ENCODE results near the gene THY1. TPM values are rescaled to one million over a fixed set of nuclear protein-coding genes. Genes with fewer than 3 reads are reported as not detected.
A peak's percentile ranks its signal among the peaks of the same experiment; 100 is the strongest.

Gene THY1
- total RNA-seq (100 to 1,000 TPM in 1 of 4 donors, 10 to 100 TPM in 3; 10.4 to 214 (median 71.5) TPM), polyA plus RNA-seq (10 to 100 TPM in 1 of 3 donors, 1 to 10 TPM in 2; 5.3 to 61.1 (median 5.4) TPM)

- intact Hi-C loops (cut with DNase I) = no loop called here
- DNase-seq = no peak
- WGBS, 2 donors = 2 to 11% methylated on average over 41 of the region's 41 CpGs
- Histone ChIP-seq H3K4me3 (peak within 1 kb of the TSS; percentile 34 to 64 (median 55)), H3K36me3 (no peaks in the 10 kb centered on the region), H3K27ac (peak within 1 kb of the TSS; percentile 27 to 80 (median 68)), H3K9me3 (no peaks in the 10 kb centered on the region), H3K27me3 (peaks cover 0 to 32% (median 21%) of the 10 kb centered on the region in 3 donors), H3K4me1 (peaks cover 0 to 56% (median 39%) of the 10 kb centered on the region in 4 donors)
- TF ChIP-seq POLR2AphosphoS5 (IDR thresholded peaks at IDR 0.05) (peak in 2 of 4 donors; percentile 60 to 70), CTCF (IDR thresholded peaks at IDR 0.05) (no peak), POLR2A (IDR thresholded peaks at IDR 0.05) (peak in 1 of 2 donors; percentile 28), EP300 (IDR thresholded peaks at IDR 0.05) (no peak)
These were observed at the start of gene THY1 for GRCh38 chr11:119422809-119423508. Gene THY1 (minus strand): TSS chr11:119423172. CDS start chr11:119420905, 2,267 bp downstream.

DNA sequence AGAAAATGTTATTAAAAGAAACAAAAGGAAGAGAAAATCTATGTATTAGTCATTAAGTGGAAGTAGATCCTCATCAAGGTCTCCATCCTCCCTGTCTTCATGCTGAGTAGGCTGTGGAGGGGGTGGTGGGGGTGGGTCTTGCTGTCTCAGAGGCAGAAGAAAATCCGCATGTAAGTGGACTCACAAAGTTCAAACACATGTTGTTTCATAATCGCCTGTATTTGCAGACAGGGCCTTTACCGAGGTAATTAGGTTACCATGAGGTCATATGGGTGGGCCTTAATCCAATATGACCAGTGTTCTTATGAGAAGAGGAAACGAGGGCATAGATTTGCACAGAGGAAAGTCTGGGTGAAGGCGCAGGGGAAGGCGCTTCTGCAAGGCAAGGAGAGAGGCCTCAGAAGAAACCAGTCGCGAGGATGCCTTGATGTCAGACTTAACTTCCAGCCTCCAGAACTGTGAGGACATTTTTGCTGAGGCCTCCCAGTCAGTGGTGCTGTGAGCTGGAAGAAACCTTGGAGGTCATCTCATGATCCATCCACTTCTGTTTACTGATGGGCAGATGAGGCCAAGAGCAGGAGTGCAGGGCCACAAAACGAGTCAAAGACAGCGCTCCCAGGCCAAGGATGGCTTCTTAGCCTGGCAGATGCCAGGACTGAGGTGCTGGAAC, 49.3 kb upstream of the THY1 start:
- Histone ChIP-seq H3K27me3 (no peaks in the 10 kb centered on the region), H3K36me3 (no peaks in the 10 kb centered on the region), H3K4me1 (peaks cover 0 to 20% (median 14%) of the 10 kb centered on the region in 4 donors), H3K4me3 (no peak overlapping the region), H3K9me3 (no peaks in the 10 kb centered on the region), H3K27ac (no peak overlapping the region)
- intact Hi-C loops (cut with DNase I) = no loop called here
- 71 to 85% methylated on average over 10 of the region's 10 CpGs for WGBS, 2 donors
- DNase-seq = no peak
- TF ChIP-seq POLR2AphosphoS5 (IDR thresholded peaks at IDR 0.05) = no peak
- TF ChIP-seq CTCF (IDR thresholded peaks at IDR 0.05) = no peak
- no peak for TF ChIP-seq EP300 (IDR thresholded peaks at IDR 0.05)
- TF ChIP-seq POLR2A (IDR thresholded peaks at IDR 0.05) = no peak

- no peaks in the 10 kb centered on the region for H3K27me3 ChIP-seq
- H3K4me3 ChIP-seq = no peak overlapping the region
- H3K9me3 ChIP-seq = no peaks in the 10 kb centered on the region
- intact Hi-C loops (cut with DNase I) = no loop called here
- TF ChIP-seq POLR2AphosphoS5 (IDR thresholded peaks at IDR 0.05) (no peak), POLR2A (IDR thresholded peaks at IDR 0.05) (no peak), CTCF (IDR thresholded peaks at IDR 0.05) (no peak), EP300 (IDR thresholded peaks at IDR 0.05) (no peak)
- no peaks in the 10 kb centered on the region for H3K36me3 ChIP-seq
- H3K27ac ChIP-seq = peak overlapping the region in 2 of 4 donors; percentile 78 to 80
- DNase-seq = no peak
- WGBS, 2 donors = 84 to 87% methylated on average over 8 of the region's 8 CpGs
- peaks cover 0 to 20% (median 14%) of the 10 kb centered on the region in 4 donors for H3K4me1 ChIP-seq
These were observed 48.4 kb upstream of the THY1 start for GRCh38 chr11:119471329-119471728.

DNA sequence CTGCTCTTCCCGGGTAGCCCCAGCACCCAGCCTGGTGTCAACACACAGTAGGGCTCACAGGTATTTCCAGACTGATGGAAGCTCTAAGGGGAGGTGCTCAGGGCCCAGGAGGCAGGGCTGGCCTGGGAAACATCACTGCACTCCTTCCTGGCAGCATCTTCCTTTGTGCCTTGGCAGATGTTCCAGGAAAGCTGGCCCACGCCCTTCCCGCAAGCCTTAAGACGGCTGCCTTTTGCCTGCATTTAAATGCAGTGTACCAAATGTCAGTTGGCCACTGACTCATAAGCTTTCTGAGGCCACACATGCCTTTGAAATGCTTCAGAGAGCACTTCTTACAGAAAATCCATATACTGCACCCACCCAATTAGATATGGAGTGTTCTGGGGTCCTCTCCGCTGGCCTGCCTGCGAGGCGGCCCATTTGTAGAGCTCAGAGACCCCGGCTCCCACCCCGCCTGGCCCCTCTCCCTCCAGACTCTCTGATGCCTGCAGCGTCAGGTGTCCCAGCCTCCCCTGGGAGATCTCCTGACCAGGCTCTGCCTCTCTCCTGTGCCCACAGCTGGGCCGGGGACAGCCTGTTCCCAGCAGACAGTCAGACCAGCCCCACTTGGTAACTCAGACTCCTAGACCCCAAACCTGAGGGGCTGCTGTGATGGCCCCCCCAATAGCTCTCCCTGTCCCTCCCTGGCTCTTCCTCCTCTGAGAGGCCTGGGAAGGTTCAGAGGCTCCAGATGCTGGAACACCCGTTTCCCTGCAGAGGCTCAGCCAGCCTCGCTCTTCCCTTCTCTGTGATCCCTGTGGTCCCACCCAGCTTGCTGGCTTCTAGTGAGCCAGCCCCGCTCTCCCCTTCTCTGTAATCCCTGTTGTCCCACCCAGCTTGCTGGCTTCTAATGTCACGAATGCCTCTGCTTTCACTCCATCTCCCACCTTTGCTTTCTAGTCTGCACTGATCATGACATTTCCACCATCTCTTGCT, 47.6 kb upstream of the THY1 start:
- no peaks in the 10 kb centered on the region for H3K9me3 ChIP-seq
- 78% methylated on average over 15 of the region's 15 CpGs for WGBS, 2 donors
- intact Hi-C loops (cut with DNase I) = no loop called here
- no peaks in the 10 kb centered on the region for H3K27me3 ChIP-seq
- H3K27ac ChIP-seq = peak overlapping the region; percentile 54 to 80 (median 66)
- TF ChIP-seq POLR2A (IDR thresholded peaks at IDR 0.05) (no peak), EP300 (IDR thresholded peaks at IDR 0.05) (peak in 2 of 4 donors; percentile 69 to 76), POLR2AphosphoS5 (IDR thresholded peaks at IDR 0.05) (peak in 3 of 4 donors; percentile 57 to 86 (median 73))
- H3K36me3 ChIP-seq = no peaks in the 10 kb centered on the region
- H3K4me3 ChIP-seq = no peak overlapping the region
- H3K4me1 ChIP-seq = peaks cover 0 to 20% (median 14%) of the 10 kb centered on the region in 4 donors
- no peak for DNase-seq

Data from sigmoid colon (tissue), 7 donors.